ENCODE results near the gene AJM1. TPM values are rescaled to one million over a fixed set of nuclear protein-coding genes. Genes with fewer than 3 reads are reported as not detected.

Gene AJM1
- total RNA-seq, 1 experiment from 2014 or later = 0.11 TPM

- Histone ChIP-seq H3K27me3 (replicated peaks) (no peaks in the 10 kb centered on the region), H3K4me3 (peak overlapping the region; percentile 96), H3K27ac (peak overlapping the region; percentile 86), H3K36me3 (peaks cover 18% of the 10 kb centered on the region), H3K4me1 (replicated peaks) (peaks cover 29% of the 10 kb centered on the region), H3K9me3 (replicated peaks) (0 out of 2 replicates have a peak, but pooled peaks cover 2% of the 10 kb centered on the region)
- DNase-seq (ENCODE audit: low read depth in 1 of 2, low spot score in 2 of 2) = peak in 1 of 2 experiments; percentile 37
Observed at GRCh38 chr9:136886610-136887597, 44.6 kb downstream of the AJM1 start.

DNA sequence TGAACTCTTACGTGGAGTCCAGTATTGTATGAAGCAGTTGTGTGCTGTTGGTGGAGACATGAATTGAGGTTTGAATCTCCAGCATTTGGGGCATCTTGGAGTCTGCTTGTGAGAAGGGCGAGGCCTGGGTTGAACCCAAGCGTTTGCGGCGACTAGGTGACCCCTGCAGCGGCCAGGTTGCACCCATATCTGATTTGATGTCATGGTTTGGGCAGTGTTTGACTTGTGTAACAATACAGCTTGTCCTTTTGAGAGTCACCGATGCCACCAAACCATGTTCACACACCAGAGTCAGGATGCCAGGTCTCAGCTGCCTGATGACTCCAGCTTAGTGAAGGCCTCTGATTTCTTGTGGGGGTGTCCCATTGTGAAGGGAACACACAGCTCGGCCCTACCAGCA is 46.2 kb downstream of the AJM1 start:
- no peaks in the 10 kb centered on the region for H3K27me3 ChIP-seq (replicated peaks)
- H3K4me3 ChIP-seq = no peak overlapping the region
- H3K9me3 ChIP-seq (replicated peaks) = 0 out of 2 replicates have a peak, but pooled peaks cover 2% of the 10 kb centered on the region
- no peak for DNase-seq (ENCODE audit: low read depth in 1 of 2, low spot score in 2 of 2)
- peaks cover 18% of the 10 kb centered on the region for H3K36me3 ChIP-seq
- no peak overlapping the region for H3K27ac ChIP-seq
- peaks cover 19% of the 10 kb centered on the region; the same call in 1 of the 2 replicates for H3K4me1 ChIP-seq (replicated peaks)

DNA sequence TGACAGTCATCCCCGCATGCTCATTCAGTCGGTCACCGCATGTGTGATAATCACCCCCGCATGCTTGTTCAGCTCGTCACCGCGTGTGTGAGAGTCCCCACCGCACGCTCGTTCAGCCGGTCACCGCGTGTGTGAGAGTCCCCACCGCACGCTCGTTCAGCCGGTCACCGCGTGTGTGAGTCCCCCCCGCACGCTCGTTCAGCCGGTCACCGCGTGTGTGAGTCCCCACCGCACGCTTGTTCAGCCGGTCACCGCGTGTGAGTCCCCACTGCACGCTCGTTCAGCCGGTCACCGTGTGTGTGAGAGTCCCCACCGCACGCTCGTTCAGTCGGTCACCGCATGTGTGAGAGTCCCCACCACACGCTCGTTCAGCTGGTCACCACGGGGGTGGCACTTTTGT is 47.6 kb downstream of the AJM1 start:
- H3K4me1 ChIP-seq (replicated peaks) = peaks cover 19% of the 10 kb centered on the region; the same call in 1 of the 2 replicates
- H3K9me3 ChIP-seq (replicated peaks) = 0 out of 2 replicates have a peak, but pooled peaks cover 2% of the 10 kb centered on the region
- no peak overlapping the region for H3K4me3 ChIP-seq
- no peaks in the 10 kb centered on the region for H3K27me3 ChIP-seq (replicated peaks)
- peaks cover 27% of the 10 kb centered on the region for H3K36me3 ChIP-seq
- H3K27ac ChIP-seq = no peak overlapping the region
- DNase-seq (ENCODE audit: low read depth in 1 of 2, low spot score in 2 of 2) = no peak

DNA sequence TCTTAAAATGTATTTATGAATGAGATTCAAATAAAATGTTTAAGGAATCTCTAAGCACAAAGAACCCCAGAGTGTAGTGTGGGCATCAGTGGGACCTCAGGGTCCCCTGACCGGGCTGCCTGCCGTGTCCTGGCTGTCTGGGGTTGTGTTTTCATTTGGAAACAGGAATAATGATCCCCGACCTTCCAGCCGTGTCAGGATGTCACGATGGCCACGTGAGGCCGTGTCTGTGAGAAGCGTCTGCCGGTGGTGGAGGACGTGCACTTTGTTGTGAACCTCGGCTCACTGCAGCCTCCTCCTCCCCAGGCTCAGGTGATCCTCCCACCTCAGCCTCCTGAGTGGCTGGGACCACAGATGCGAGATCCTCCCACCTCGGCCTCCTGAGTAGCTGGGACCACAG is 48.4 kb downstream of the AJM1 start:
- Histone ChIP-seq H3K27me3 (replicated peaks) (no peaks in the 10 kb centered on the region), H3K9me3 (replicated peaks) (0 out of 2 replicates have a peak, but pooled peaks cover 2% of the 10 kb centered on the region), H3K4me1 (replicated peaks) (peaks cover 14% of the 10 kb centered on the region; the same call in 1 of the 2 replicates), H3K36me3 (peaks cover 33% of the 10 kb centered on the region), H3K27ac (no peak overlapping the region), H3K4me3 (no peak overlapping the region)
- DNase-seq (ENCODE audit: low read depth in 1 of 2, low spot score in 2 of 2) = no peak

Other genes with a start within 250 kb of the AJM1 start
- gene EGFL7, start 179.6 kb upstream of the AJM1 start, total RNA-seq (2014; rRNA removed; shearing (Covaris generic)) = 0.08 TPM in 1 of 2 replicates, not detected in the other
- gene AGPAT2, start 155.0 kb upstream of the AJM1 start, total RNA-seq (2014; rRNA removed; shearing (Covaris generic)) = 30.1 and 34.0 TPM in 2 replicates
- not detected in 2 replicates for gene DIPK1B, start 129.9 kb upstream of the AJM1 start, total RNA-seq (2014; rRNA removed; shearing (Covaris generic))
- not detected in 2 replicates for gene LCN10, start 99.5 kb upstream of the AJM1 start, total RNA-seq (2014; rRNA removed; shearing (Covaris generic))
- not detected in 2 replicates for gene LCN6, start 94.0 kb upstream of the AJM1 start, total RNA-seq (2014; rRNA removed; shearing (Covaris generic))
- not detected in 2 replicates for gene LCN8, start 84.2 kb upstream of the AJM1 start, total RNA-seq (2014; rRNA removed; shearing (Covaris generic))
- not detected in 2 replicates for gene LCN15, start 78.0 kb upstream of the AJM1 start, total RNA-seq (2014; rRNA removed; shearing (Covaris generic))
- 33.5 and 44.6 TPM in 2 replicates for gene TMEM141, start 51.1 kb upstream of the AJM1 start, total RNA-seq (2014; rRNA removed; shearing (Covaris generic))
- gene CCDC183, start 46.1 kb upstream of the AJM1 start, total RNA-seq (2014; rRNA removed; shearing (Covaris generic)) = 0.16 TPM in 1 of 2 replicates, not detected in the other
- 57.5 and 97.2 TPM in 2 replicates for gene RABL6, start 34.5 kb upstream of the AJM1 start, total RNA-seq (2014; rRNA removed; shearing (Covaris generic))
- 64.1 and 70.5 TPM in 2 replicates for gene PHPT1, start 6.9 kb downstream of the AJM1 start, total RNA-seq (2014; rRNA removed; shearing (Covaris generic))
- 0.42 and 1.0 TPM in 2 replicates for gene MAMDC4, start 9.9 kb downstream of the AJM1 start, total RNA-seq (2014; rRNA removed; shearing (Covaris generic))
- gene EDF1, start 23.8 kb downstream of the AJM1 start, total RNA-seq (2014; rRNA removed; shearing (Covaris generic)) = 266 and 387 TPM in 2 replicates
- gene TRAF2, start 44.0 kb downstream of the AJM1 start, total RNA-seq (2014; rRNA removed; shearing (Covaris generic)) = 11.3 and 17.1 TPM in 2 replicates
- gene FBXW5, start 102.3 kb downstream of the AJM1 start, total RNA-seq (2014; rRNA removed; shearing (Covaris generic)) = 89.0 and 93.8 TPM in 2 replicates
- not detected in 2 replicates for gene C8G, start 102.8 kb downstream of the AJM1 start, total RNA-seq (2014; rRNA removed; shearing (Covaris generic))
- not detected in 2 replicates for gene LCN12, start 109.8 kb downstream of the AJM1 start, total RNA-seq (2014; rRNA removed; shearing (Covaris generic))
- not detected in 2 replicates for gene PTGDS, start 135.0 kb downstream of the AJM1 start, total RNA-seq (2014; rRNA removed; shearing (Covaris generic))
- gene LCNL1, start 140.5 kb downstream of the AJM1 start, total RNA-seq (2014; rRNA removed; shearing (Covaris generic)) = not detected in 2 replicates
- gene PAXX, start 149.9 kb downstream of the AJM1 start, total RNA-seq (2014; rRNA removed; shearing (Covaris generic)) = 14.5 and 15.1 TPM in 2 replicates
- 0.89 TPM in 1 of 2 replicates, not detected in the other for gene CLIC3, start 154.1 kb downstream of the AJM1 start, total RNA-seq (2014; rRNA removed; shearing (Covaris generic))
- gene ABCA2, start 185.8 kb downstream of the AJM1 start, total RNA-seq (2014; rRNA removed; shearing (Covaris generic)) = 0.81 and 1.3 TPM in 2 replicates
- not detected in 2 replicates for gene FUT7, start 189.6 kb downstream of the AJM1 start, total RNA-seq (2014; rRNA removed; shearing (Covaris generic))
- gene NPDC1, start 203.7 kb downstream of the AJM1 start, total RNA-seq (2014; rRNA removed; shearing (Covaris generic)) = not detected in 2 replicates
- not detected in 2 replicates for gene ENTPD2, start 211.6 kb downstream of the AJM1 start, total RNA-seq (2014; rRNA removed; shearing (Covaris generic))
- gene SAPCD2, start 228.1 kb downstream of the AJM1 start, total RNA-seq (2014; rRNA removed; shearing (Covaris generic)) = 21.5 and 24.9 TPM in 2 replicates
- gene UAP1L1, start 235.0 kb downstream of the AJM1 start, total RNA-seq (2014; rRNA removed; shearing (Covaris generic)) = 3.4 and 5.6 TPM in 2 replicates
- gene MAN1B1, start 244.5 kb downstream of the AJM1 start, total RNA-seq (2014; rRNA removed; shearing (Covaris generic)) = 51.8 and 64.4 TPM in 2 replicates